Kidney glomerular epithelial cell (primary cell): ENCODE measurements around the gene GPR52.
"Not testable (repeated sequence)": the region's sequence is repeated elsewhere in the genome, so short reads cannot be mapped to it uniquely, and the experiment has no call there.

Source experiments
- DNase-seq: peaks from one replicate; lab custom pipeline; 2025; lab: John Stamatoyannopoulos, UW

GPR52 gene

GRCh38 chr1:174447866-174448530, at the start of gene GPR52:
Gene GPR52, plus strand, starts transcription at chr1:174447964. Its CDS starts 148 bp downstream, at chr1:174448112.
- DNase-seq = no peak

- no peak for DNase-seq
These were observed 49.5 kb upstream of the GPR52 start for GRCh38 chr1:174398246-174398645.

- no peak for DNase-seq
These were observed 48.6 kb upstream of the GPR52 start for GRCh38 chr1:174399211-174399610.

GRCh38 chr1:174401075-174401474, 46.7 kb upstream of the GPR52 start:
- no peak for DNase-seq

GRCh38 chr1:174405219-174405618, 42.5 kb upstream of the GPR52 start:
- DNase-seq = no peak

- DNase-seq = no peak
These were observed 41.3 kb upstream of the GPR52 start for GRCh38 chr1:174406421-174406820.

GRCh38 chr1:174407665-174408064, 40.1 kb upstream of the GPR52 start:
- DNase-seq = no peak

- no peak for DNase-seq
These were observed 39.6 kb upstream of the GPR52 start for GRCh38 chr1:174408146-174408545.

GRCh38 chr1:174409801-174410200, 38.0 kb upstream of the GPR52 start:
- DNase-seq = not testable (repeated sequence)

GRCh38 chr1:174413632-174414031, 34.1 kb upstream of the GPR52 start:
- DNase-seq = no peak

GRCh38 chr1:174414203-174414602, 33.6 kb upstream of the GPR52 start:
- no peak for DNase-seq

GRCh38 chr1:174415506-174415905, 32.3 kb upstream of the GPR52 start:
- no peak for DNase-seq

- DNase-seq = no peak
These were observed 29.8 kb upstream of the GPR52 start for GRCh38 chr1:174417921-174418320.

- DNase-seq = no peak
These were observed 22.6 kb upstream of the GPR52 start for GRCh38 chr1:174425121-174425520.

GRCh38 chr1:174426153-174426552, 21.6 kb upstream of the GPR52 start:
- DNase-seq = no peak

GRCh38 chr1:174428033-174428432, 19.7 kb upstream of the GPR52 start:
- DNase-seq = no peak

- no peak for DNase-seq
These were observed 19.0 kb upstream of the GPR52 start for GRCh38 chr1:174428739-174429138.

- DNase-seq = peak; percentile 9
These were observed 14.3 kb upstream of the GPR52 start for GRCh38 chr1:174433451-174433850.

GRCh38 chr1:174445351-174445750, 2.4 kb upstream of the GPR52 start:
- no peak for DNase-seq

- no peak for DNase-seq
These were observed 1.9 kb upstream of the GPR52 start for GRCh38 chr1:174445817-174446216.

GRCh38 chr1:174448531-174448883, 743 bp downstream of the GPR52 start:
- no peak for DNase-seq

- no peak for DNase-seq
These were observed 1.2 kb downstream of the GPR52 start for GRCh38 chr1:174448974-174449373.

- no peak for DNase-seq
These were observed 3.6 kb downstream of the GPR52 start for GRCh38 chr1:174451408-174451807.

GRCh38 chr1:174465855-174466254, 18.1 kb downstream of the GPR52 start:
- no peak for DNase-seq
